ENCODE data around the gene ANXA6.

The ANXA6 gene

DNA sequence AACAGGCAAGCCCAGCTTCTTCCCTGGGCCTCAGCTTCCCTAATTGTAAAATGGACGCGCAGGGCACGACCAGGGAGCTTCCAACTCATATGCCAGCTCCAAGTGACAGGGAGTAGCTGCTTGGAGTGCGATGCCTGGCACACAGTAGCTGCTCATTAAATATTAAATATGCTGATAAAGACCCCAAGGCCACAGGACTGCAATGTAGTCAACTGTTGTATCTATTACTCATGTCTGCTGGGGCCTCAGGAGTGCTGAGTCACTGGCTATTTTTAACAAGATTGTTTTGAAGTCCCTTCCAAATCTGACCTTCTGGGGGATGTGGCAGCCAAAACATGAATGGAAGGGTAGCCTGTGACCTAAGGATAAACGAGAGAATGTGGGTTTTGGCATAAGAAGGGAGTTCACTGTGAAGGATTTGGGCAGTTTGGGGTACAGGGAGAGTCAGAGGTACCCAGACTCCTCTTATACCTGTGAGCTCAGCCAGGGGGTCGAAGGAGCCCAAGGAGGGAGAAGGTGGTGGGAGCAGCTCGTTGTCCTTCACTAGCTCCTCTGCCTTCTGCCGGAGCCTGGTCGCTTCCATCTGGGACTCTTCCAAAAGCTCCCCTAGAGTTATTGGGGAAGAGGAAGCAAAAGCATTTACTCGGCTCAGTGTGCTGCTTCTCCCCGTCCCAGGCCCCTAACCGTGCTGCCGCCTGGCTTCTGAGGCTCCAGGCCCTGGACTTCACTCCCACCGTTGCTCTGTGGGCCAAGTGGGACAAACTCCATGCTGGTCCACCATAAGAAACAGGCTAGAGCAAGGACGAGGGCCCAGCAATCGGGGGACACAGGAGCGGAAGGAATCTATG is 94.2 kb downstream of the ANXA6 start:
- H3K4me3 ChIP-seq (ENCODE audit: low read length) = no peak overlapping the region
- no peak for TF ChIP-seq ZNF274 (IDR thresholded peaks at IDR 0.05; ENCODE audit: low read depth, low read length)

- H3K4me3 ChIP-seq (ENCODE audit: low read length) = no peak overlapping the region
- no peak for TF ChIP-seq ZNF274 (IDR thresholded peaks at IDR 0.05; ENCODE audit: low read depth, low read length)
These were observed 95.0 kb downstream of the ANXA6 start for GRCh38 chr5:151062405-151063141.

DNA sequence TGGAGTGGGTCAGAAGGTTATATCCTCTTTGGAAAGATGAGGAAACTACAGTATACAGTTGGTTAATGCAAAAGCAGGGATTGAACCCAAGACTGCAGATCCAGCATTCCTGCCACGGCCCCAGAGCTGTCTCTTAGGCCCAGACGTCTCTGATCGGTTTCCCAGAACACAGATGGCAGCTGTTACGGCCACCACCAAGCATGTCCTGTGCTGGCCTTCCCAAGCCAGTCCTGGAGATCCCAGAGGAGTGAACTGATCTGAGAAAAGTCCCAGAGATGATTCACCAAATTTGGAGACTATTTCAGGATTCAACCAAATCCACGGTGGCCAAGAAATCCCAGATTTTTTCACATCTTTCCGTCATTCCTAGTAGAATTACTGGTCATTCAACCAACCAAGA is 96.8 kb downstream of the ANXA6 start:
- TF ChIP-seq ZNF274 (IDR thresholded peaks at IDR 0.05; ENCODE audit: low read depth, low read length) = no peak
- no peak overlapping the region; the same call in 1 of the 2 replicates for H3K4me3 ChIP-seq (ENCODE audit: low read length)

DNA sequence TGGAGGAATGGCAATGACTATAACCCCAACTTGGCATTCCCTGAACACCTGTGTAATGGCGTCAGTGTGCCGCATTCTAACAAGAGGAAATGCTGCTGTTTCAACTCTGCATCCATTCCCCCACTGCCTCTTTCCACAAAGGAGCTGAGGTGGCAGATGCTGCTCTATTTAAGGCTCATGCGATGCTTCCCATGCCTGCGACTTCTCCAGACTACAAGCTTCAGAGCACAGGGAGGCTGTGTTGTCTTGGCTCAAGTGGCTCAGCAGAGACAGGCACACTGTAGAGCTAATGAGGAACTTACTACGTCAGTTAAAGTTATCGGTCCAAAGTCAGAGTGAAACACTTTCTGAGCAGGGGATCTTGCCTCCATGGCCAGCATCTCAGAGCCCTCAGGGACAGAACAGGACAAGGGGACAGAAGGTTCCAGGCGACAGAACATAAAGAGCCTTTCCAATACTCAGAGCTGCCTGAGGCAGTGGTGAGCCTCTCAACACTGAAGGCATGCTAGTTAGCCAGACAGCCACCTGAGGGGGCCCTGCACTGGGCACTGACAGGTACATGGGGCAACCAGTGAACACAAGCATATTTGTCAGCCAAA is 98.6 kb downstream of the ANXA6 start:
- peak overlapping the region; percentile 21; the same call in 1 of the 2 replicates for H3K4me3 ChIP-seq (ENCODE audit: low read length)
- no peak for TF ChIP-seq ZNF274 (IDR thresholded peaks at IDR 0.05; ENCODE audit: low read depth, low read length)

- no peak for TF ChIP-seq ZNF274 (IDR thresholded peaks at IDR 0.05; ENCODE audit: low read depth, low read length)
- no peak overlapping the region for H3K4me3 ChIP-seq (ENCODE audit: low read length)
These were observed 99.3 kb downstream of the ANXA6 start for GRCh38 chr5:151058301-151058700.

DNA sequence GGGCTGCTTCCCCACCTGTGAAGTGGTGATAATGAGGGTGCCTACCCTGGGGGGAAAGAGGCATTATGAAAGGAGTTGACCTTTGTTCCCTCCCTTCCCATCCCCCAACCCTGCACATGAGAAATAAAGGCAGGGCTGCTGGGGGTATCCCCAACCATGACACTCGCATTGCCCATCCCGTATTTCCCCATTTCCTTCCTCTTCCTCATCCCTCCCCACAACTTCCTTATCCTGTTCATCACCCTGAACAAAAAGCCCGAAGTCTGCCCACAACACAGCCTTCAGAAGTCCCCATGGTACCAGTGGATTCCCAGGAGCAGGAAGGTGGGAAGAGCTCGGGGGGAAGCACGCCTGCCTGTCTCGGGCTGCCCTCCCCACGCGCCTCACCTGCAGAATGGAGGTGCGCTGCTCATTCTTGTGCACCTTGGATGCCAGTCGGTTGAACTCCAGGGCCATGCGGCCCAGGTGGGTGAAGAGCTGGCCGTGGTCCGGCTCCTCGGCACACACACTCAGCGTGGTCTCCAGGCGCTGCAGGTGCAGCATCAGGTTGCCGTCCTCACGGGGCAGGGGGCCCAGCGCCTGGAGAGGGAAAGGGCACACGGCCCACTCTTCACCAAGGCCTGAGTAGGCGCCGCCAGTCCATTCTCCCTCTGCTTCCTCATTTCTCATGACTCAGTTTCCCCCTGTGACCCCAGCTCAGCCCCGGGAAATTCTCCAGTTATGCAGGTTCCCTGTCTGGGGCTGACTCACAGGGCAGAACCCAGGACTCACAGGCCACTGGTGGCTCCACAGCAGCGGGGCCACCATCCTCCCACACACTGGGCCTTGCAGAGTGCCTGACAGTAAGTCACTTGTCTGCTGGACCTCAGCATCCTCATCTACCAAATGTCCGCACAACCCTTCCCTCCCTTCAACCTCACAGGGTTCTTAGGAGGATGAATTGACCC is 100.9 kb downstream of the ANXA6 start:
- TF ChIP-seq ZNF274 (IDR thresholded peaks at IDR 0.05; ENCODE audit: low read depth, low read length) = no peak
- no peak overlapping the region for H3K4me3 ChIP-seq (ENCODE audit: low read length)

- TF ChIP-seq ZNF274 (IDR thresholded peaks at IDR 0.05; ENCODE audit: low read depth, low read length) = no peak
- H3K4me3 ChIP-seq (ENCODE audit: low read length) = no peak overlapping the region
These were observed 102.2 kb downstream of the ANXA6 start for GRCh38 chr5:151055336-151055735.

DNA sequence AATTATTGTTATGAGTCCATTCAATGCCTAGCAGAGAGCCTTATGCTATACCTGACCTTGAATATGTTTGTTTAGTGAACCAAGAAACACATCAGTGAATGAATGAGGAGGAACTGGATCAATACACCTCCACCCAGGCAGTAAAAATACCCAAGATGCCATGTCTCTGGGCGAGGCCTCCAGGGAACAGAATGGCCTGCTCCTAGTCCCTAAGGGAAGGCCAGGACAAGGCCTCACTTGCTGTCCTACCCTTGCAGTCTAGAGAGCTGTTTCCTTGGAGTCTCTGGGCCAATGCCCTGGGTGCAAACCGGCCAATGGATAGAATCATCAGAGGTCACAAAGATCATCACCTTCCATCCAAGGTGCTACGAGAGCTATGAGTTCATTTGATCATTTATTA is 102.9 kb downstream of the ANXA6 start:
- no peak for TF ChIP-seq ZNF274 (IDR thresholded peaks at IDR 0.05; ENCODE audit: low read depth, low read length)
- no peak overlapping the region for H3K4me3 ChIP-seq (ENCODE audit: low read length)

- TF ChIP-seq ZNF274 (IDR thresholded peaks at IDR 0.05; ENCODE audit: low read depth, low read length) = no peak
- no peak overlapping the region for H3K4me3 ChIP-seq (ENCODE audit: low read length)
These were observed 103.7 kb downstream of the ANXA6 start for GRCh38 chr5:151053796-151054462.

DNA sequence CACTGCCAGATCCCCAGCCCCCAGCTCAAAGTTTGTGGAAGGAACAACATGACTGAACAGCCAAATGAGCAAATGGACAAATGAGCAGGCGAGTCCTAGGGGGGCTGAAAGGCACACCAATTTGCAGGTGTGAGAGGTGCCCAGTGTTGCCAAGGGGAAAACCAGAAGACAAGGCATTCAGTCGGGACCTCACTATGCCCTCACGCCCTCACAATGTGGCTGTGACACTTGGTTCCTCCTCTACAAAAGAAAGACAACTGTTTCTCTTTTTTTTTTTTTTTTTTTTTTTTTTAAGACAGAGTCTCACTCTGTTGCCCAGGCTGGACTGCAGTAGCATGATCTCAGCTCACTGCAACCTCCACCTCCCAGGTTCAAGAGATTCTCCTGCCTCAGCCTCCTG is 104.7 kb downstream of the ANXA6 start:
- no peak overlapping the region for H3K4me3 ChIP-seq (ENCODE audit: low read length)
- TF ChIP-seq ZNF274 (IDR thresholded peaks at IDR 0.05; ENCODE audit: low read depth, low read length) = no peak

GRCh38 chr5:151051931-151052608 is 105.5 kb downstream of the ANXA6 start:
- TF ChIP-seq ZNF274 (IDR thresholded peaks at IDR 0.05; ENCODE audit: low read depth, low read length) = no peak
- no peak overlapping the region for H3K4me3 ChIP-seq (ENCODE audit: low read length)

GRCh38 chr5:151051066-151051930 is 106.3 kb downstream of the ANXA6 start:
- no peak overlapping the region for H3K4me3 ChIP-seq (ENCODE audit: low read length)
- no peak for TF ChIP-seq ZNF274 (IDR thresholded peaks at IDR 0.05; ENCODE audit: low read depth, low read length)

All from GM08714 (cell line).